H1 (cell line): Measurements from ENCODE around the gene ROBO2. TPM values are rescaled to one million over a fixed set of nuclear protein-coding genes. Genes with fewer than 3 reads are reported as not detected.

Source experiments
- CTCF ChIA-PET: fragments of 300-600 bp; sonication (Branson Sonifier 250); formaldehyde crosslinking; loops from one replicate; lab custom pipeline; 2021; ENCODE audit not compliant: partially characterized antibody; lab: Charles Lee
- POLR2A ChIA-PET: fragments of 300-600 bp; sonication (Branson Sonifier 250); formaldehyde crosslinking; loops from one replicate; lab custom pipeline; 2021; ENCODE audit warnings: inconsistent platforms; ENCODE audit not compliant: partially characterized antibody; lab: Charles Lee
- DNase-seq, 2 experiments: peaks; one replicate each; pipeline versions ENCODE4 v3.0.0 to v3.0.0-alpha.2; 2010 to 2022; ENCODE audit warnings: low spot score in 2 of 2, low read depth in 1 of 2, mixed read lengths in 1 of 2
- FAIRE-seq: peaks from 2 replicates; lab custom pipeline; 2011; peaks lifted over from hg19 to GRCh38; lab: Jason Lieb, UNC
- H2AFZ ChIP-seq: 2 replicates; pipeline ENCODE4 v1.8.1; 2012; ENCODE audit warnings: low read length, inconsistent platforms
- H2AK5ac ChIP-seq: 2 replicates; pipeline ENCODE4 v1.6.1; 2013; ENCODE audit warnings: low read depth, low read length
- H2BK120ac ChIP-seq: replicated peaks from 2 replicates; pipeline ENCODE3; 2013; ENCODE audit warnings: low read depth, low read length, inconsistent platforms
- H2BK12ac ChIP-seq: 2 replicates; pipeline ENCODE4 v1.6.1; 2013; ENCODE audit warnings: low read depth, low read length
- H2BK15ac ChIP-seq: 2 replicates; pipeline ENCODE4 v1.6.1; 2013; ENCODE audit warnings: low read length
- H2BK20ac ChIP-seq: 2 replicates; pipeline ENCODE4 v1.6.1; 2013; ENCODE audit warnings: low read length
- H2BK5ac ChIP-seq: 2 replicates; pipeline ENCODE4 v1.6.1; 2013; ENCODE audit warnings: low read depth, low read length
- H3K14ac ChIP-seq: 2 replicates; pipeline ENCODE4 v1.6.1; 2013; ENCODE audit warnings: inconsistent platforms; ENCODE audit not compliant: insufficient read length
- H3K18ac ChIP-seq: 2 replicates; pipeline ENCODE4 v1.6.1; 2013; ENCODE audit warnings: low read length; ENCODE audit errors: extremely low read depth
- H3K23ac ChIP-seq: 2 replicates; pipeline ENCODE4 v1.6.1; 2013; ENCODE audit warnings: inconsistent platforms; ENCODE audit not compliant: insufficient read length
- H3K23me2 ChIP-seq: 2 replicates; pipeline ENCODE4 v1.6.1; 2013; ENCODE audit warnings: low read depth, low read length
- H3K27ac ChIP-seq: 2 replicates; pipeline ENCODE4 v1.6.1; 2011; ENCODE audit warnings: low read depth, low read length, inconsistent platforms
- H3K27me3 ChIP-seq, 4 experiments: replicated peaks in 1 of 4; 1 replicate in 1 of 4; 2 replicates in 3 of 4; pipeline versions ENCODE4 v1.6.1 to v1.8.1; 2011 to 2013; ENCODE audit warnings: low read length in 3 of 4, mild to moderate bottlenecking in 3 of 4, inconsistent platforms in 2 of 4, mixed read lengths in 2 of 4, moderate library complexity in 1 of 4; ENCODE audit not compliant: control insufficient read depth in 3 of 4, insufficient read depth in 3 of 4; ENCODE audit errors: extremely low read depth in 1 of 4
- H3K36me3 ChIP-seq, 4 experiments: 2 replicates each; pipeline versions ENCODE4 v1.6.1 to v1.8.1; 2011 to 2013; ENCODE audit warnings: mild to moderate bottlenecking in 4 of 4, low read length in 3 of 4, moderate library complexity in 2 of 4, control low read depth in 1 of 4, inconsistent platforms in 1 of 4; ENCODE audit not compliant: insufficient read depth in 4 of 4, control insufficient read depth in 2 of 4
- H3K4ac ChIP-seq: replicated peaks from 2 replicates; pipeline ENCODE3; 2013; ENCODE audit warnings: low read length, low read depth, mixed read lengths, inconsistent platforms; ENCODE audit not compliant: insufficient read length
- H3K4me1 ChIP-seq, 4 experiments: replicated peaks in 1 of 4; 1 replicate in 1 of 4; 2 replicates in 3 of 4; pipeline versions ENCODE4 v1.6.1 to v1.8.1; 2011 to 2013; ENCODE audit warnings: low read length in 3 of 4, inconsistent platforms in 2 of 4, mixed read lengths in 1 of 4; ENCODE audit not compliant: insufficient read depth in 4 of 4, control insufficient read depth in 3 of 4
- H3K4me2 ChIP-seq, 2 experiments: 2 replicates each; pipeline versions ENCODE4 v1.6.1 to v1.8.1; 2011 to 2013; ENCODE audit warnings: low read depth in 2 of 2, low read length in 2 of 2, control low read depth in 1 of 2, inconsistent platforms in 1 of 2, mild to moderate bottlenecking in 1 of 2; ENCODE audit not compliant: insufficient read depth in 1 of 2
- H3K4me3 ChIP-seq, 4 experiments: fragments of 200-600, 300-600 bp in 1 of 4; sonication (generic), shearing (Covaris generic), sonication (Bioruptor Twin) in 1 of 4; 2 replicates each; pipeline versions ENCODE4 v1.5.1 to v1.8.1; 2011 to 2016; ENCODE audit warnings: low read length in 4 of 4, low read depth in 3 of 4, control low read depth in 2 of 4, inconsistent platforms in 2 of 4, mild to moderate bottlenecking in 2 of 4, mixed read lengths in 1 of 4, moderate library complexity in 1 of 4; ENCODE audit not compliant: insufficient read depth in 2 of 4; ENCODE audit errors: extremely low read depth in 1 of 4
- H3K56ac ChIP-seq: replicated peaks from 2 replicates; pipeline ENCODE3; 2013; ENCODE audit warnings: low read depth, mild to moderate bottlenecking, mixed read lengths, low read length, inconsistent platforms; ENCODE audit not compliant: insufficient read length
- H3K79me1 ChIP-seq: 2 replicates; pipeline ENCODE4 v1.6.1; 2013; ENCODE audit warnings: low read depth, low read length, control low read depth
- H3K79me2 ChIP-seq, 2 experiments: 2 replicates each; pipeline versions ENCODE4 v1.6.1 to v1.8.1; 2012 to 2013; ENCODE audit warnings: low read length in 2 of 2, mild to moderate bottlenecking in 2 of 2, inconsistent platforms in 1 of 2; ENCODE audit not compliant: insufficient read depth in 2 of 2, control insufficient read depth in 1 of 2
- H3K9ac ChIP-seq, 4 experiments: replicated peaks in 1 of 4; 1 replicate in 1 of 4; 2 replicates in 3 of 4; pipeline versions ENCODE4 v1.6.1 to v1.8.1; 2011 to 2013; ENCODE audit warnings: low read depth in 3 of 4, low read length in 3 of 4, control low read depth in 2 of 4, mild to moderate bottlenecking in 2 of 4, moderate library complexity in 2 of 4, inconsistent platforms in 1 of 4; ENCODE audit errors: extremely low read depth in 1 of 4
- H3K9me3 ChIP-seq, 2 experiments: 2 replicates each; pipeline versions ENCODE4 v1.6.1 to v1.8.1; 2012 to 2013; ENCODE audit warnings: mild to moderate bottlenecking in 2 of 2, moderate library complexity in 2 of 2, control low read depth in 1 of 2, inconsistent platforms in 1 of 2, low read depth in 1 of 2, low read length in 1 of 2, mixed read lengths in 1 of 2; ENCODE audit not compliant: insufficient read depth in 2 of 2
- H4K20me1 ChIP-seq, 2 experiments: replicated peaks in 1 of 2; 2 replicates each; pipeline versions ENCODE3 to v1.8.1; 2011 to 2013; ENCODE audit warnings: inconsistent platforms in 2 of 2, low read length in 2 of 2, mild to moderate bottlenecking in 1 of 2; ENCODE audit not compliant: insufficient read depth in 2 of 2, control insufficient read depth in 1 of 2
- H4K5ac ChIP-seq: 2 replicates; pipeline ENCODE4 v1.6.1; 2013; ENCODE audit warnings: low read length, low read depth, mixed read lengths, inconsistent platforms; ENCODE audit not compliant: insufficient read length
- H4K8ac ChIP-seq: 2 replicates; pipeline ENCODE4 v1.8.0; 2013; ENCODE audit warnings: mild to moderate bottlenecking, moderate library complexity, low read length, inconsistent platforms; ENCODE audit not compliant: insufficient read depth; ENCODE audit errors: extremely low read depth
- H4K91ac ChIP-seq: replicated peaks from 2 replicates; pipeline ENCODE3; 2013; ENCODE audit warnings: low read length, mixed read lengths, inconsistent platforms; ENCODE audit not compliant: insufficient read length
- CEBPB ChIP-seq: IDR thresholded peaks from 2 replicates; pipeline ENCODE4 v1.6.1; 2012; ENCODE audit warnings: low read depth, low read length
- POLR2AphosphoS5 ChIP-seq: IDR thresholded peaks from 2 replicates; pipeline ENCODE4 v1.6.1; 2011; ENCODE audit warnings: low read depth, low read length
- WGBS, 2 experiments: shearing (Covaris generic) in 1 of 2; methylation state at CpG; one replicate each; pipeline versions ENCODE4 v1.1.6 to v1.1.7; 2013 to 2015; ENCODE audit warnings: low lambda C conversion rate in 2 of 2, mixed read lengths in 2 of 2, inconsistent platforms in 1 of 2, low coverage in 1 of 2, missing lambda C conversion rate in 1 of 2; ENCODE audit not compliant: insufficient replicate concordance in 2 of 2, insufficient coverage in 1 of 2, insufficient read length in 1 of 2; ENCODE audit errors: extremely low coverage in 1 of 2, missing lambda C conversion rate in 1 of 2; 5-methylcytosine and 5-hydroxymethylcytosine counted together
- polyA plus RNA-seq, 7 experiments: library from polyadenylated mRNA; depleted of rRNA in 3 of 7; stranded (reverse) in 5 of 7; unstranded in 2 of 7; fragments of >200 nt in 5 of 7; fragments of 200-250 nt in 2 of 7; gene quantifications; 1 replicate in 5 of 7; 2 replicates in 1 of 7; 4 replicates in 1 of 7; pipeline versions ENCODE4 v1.2.1 to v1.2.3, GENCODE V29; 2011 to 2013; ENCODE audit warnings: missing spikeins in 2 of 7, mixed read lengths in 2 of 7
- total RNA-seq: library from RNA; stranded (reverse); fragmentation: NEBNext Ultra II Directional; extraction: Animal tissue kit (Norgen Biotek cat#: 25700); gene quantifications from 2 replicates; pipeline ENCODE4 v1.2.1, GENCODE V29; 2021

Gene ROBO2
- total and polyA plus RNA-seq, 2 of the 8 experiments (the other 6 are each of a cell fraction or from before 2014, with no cell fraction given): 1.5 to 2.9 TPM

- Histone ChIP-seq H2BK20ac (no peak overlapping the region), H3K9me3 (no peaks in the 10 kb centered on the region), H3K56ac (no peak overlapping the region)
- TF ChIP-seq CEBPB (peak; percentile 54), POLR2AphosphoS5 (no peak)
- TF ChIP-seq, all 59 proteins: peak for 1
- peak; percentile 63 for FAIRE-seq
- H3K79me1 ChIP-seq: no peaks in the 10 kb centered on the region
- H3K4me2 ChIP-seq: no peak overlapping the region
- H2AK5ac ChIP-seq: no peak overlapping the region
- no peaks in the 10 kb centered on the region for H4K20me1 ChIP-seq
- CTCF ChIA-PET: no interaction called here
- no peak overlapping the region for H2BK15ac ChIP-seq
- no peaks in the 10 kb centered on the region for H3K4me1 ChIP-seq
- no peak overlapping the region for H3K14ac ChIP-seq
- H3K23ac ChIP-seq: no peak overlapping the region
- WGBS, 2 experiments: 90% methylated on average over 1 of the region's 1 CpG; no CpG with 5 or more reads in 1 of the 2 experiments
- no peak overlapping the region for H2BK5ac ChIP-seq
- H4K91ac ChIP-seq: no peak overlapping the region
- H3K9ac ChIP-seq: peak overlapping the region in 1 of 4 experiments; percentile 34; a peak in 1 of 7 replicates
- POLR2A ChIA-PET: no interaction called here
- H2BK120ac ChIP-seq: no peak overlapping the region
- H3K4ac ChIP-seq: no peak overlapping the region
- H4K5ac ChIP-seq: no peak overlapping the region
- H3K27me3 ChIP-seq: no peaks in the 10 kb centered on the region
- no peaks in the 10 kb centered on the region for H3K36me3 ChIP-seq
- no peak overlapping the region for H2BK12ac ChIP-seq
- H4K8ac ChIP-seq: no peak overlapping the region
- H3K23me2 ChIP-seq: no peaks in the 10 kb centered on the region
- H2AFZ ChIP-seq: peak overlapping the region; percentile 36; the same call in 1 of the 2 replicates
- H3K79me2 ChIP-seq: no peaks in the 10 kb centered on the region
- DNase-seq: no peak
- no peak overlapping the region for H3K18ac ChIP-seq
- H3K4me3 ChIP-seq: no peak overlapping the region
- H3K27ac ChIP-seq: no peak overlapping the region
Measured at GRCh38 chr3:77288348-77288747, 248.4 kb downstream of the ROBO2 start.
